ENCODE results near the gene LMX1B.

Gene LMX1B

GRCh38 chr9:126697330-126697729 lies 83.6 kb downstream of the LMX1B start:
- DNase-seq, result no peak
- Histone ChIP-seq H3K36me3 (peaks cover 0 to 31% (median 0%) of the 10 kb centered on the region in 3 donors), H3K27ac (no peak overlapping the region), H3K4me1 (no peaks in the 10 kb centered on the region), H3K9me3 (no peaks in the 10 kb centered on the region), H3K4me3 (no peak overlapping the region), H3K27me3 (peaks cover 0 to 50% of the 10 kb centered on the region in 2 donors)
- intact Hi-C loops (cut with DNase I; ENCODE audit: low total_unique reads), result no loop called here
- no peak for TF ChIP-seq CTCF (IDR thresholded peaks at IDR 0.05)

- no peak for TF ChIP-seq CTCF (IDR thresholded peaks at IDR 0.05)
- peaks cover 0 to 28% (median 0%) of the 10 kb centered on the region in 3 donors for H3K36me3 ChIP-seq
- no peak overlapping the region for H3K27ac ChIP-seq
- H3K9me3 ChIP-seq, result no peaks in the 10 kb centered on the region
- no peak overlapping the region for H3K4me3 ChIP-seq
- peaks cover 0 to 59% of the 10 kb centered on the region in 2 donors for H3K27me3 ChIP-seq
- no peak for DNase-seq
- peaks cover 0 to 3% (median 0%) of the 10 kb centered on the region in 4 donors for H3K4me1 ChIP-seq
- intact Hi-C loops (cut with DNase I; ENCODE audit: low total_unique reads), result no loop called here
These were observed 84.5 kb downstream of the LMX1B start for GRCh38 chr9:126698251-126698650.

- no peak for TF ChIP-seq CTCF (IDR thresholded peaks at IDR 0.05)
- no peak overlapping the region for H3K27ac ChIP-seq
- no peak overlapping the region for H3K4me3 ChIP-seq
- DNase-seq, result no peak
- intact Hi-C loops (cut with DNase I; ENCODE audit: low total_unique reads), result no loop called here
- peaks cover 0 to 3% (median 0%) of the 10 kb centered on the region in 4 donors for H3K4me1 ChIP-seq
- peaks cover 0 to 64% of the 10 kb centered on the region in 2 donors for H3K27me3 ChIP-seq
- no peaks in the 10 kb centered on the region for H3K9me3 ChIP-seq
- peaks cover 0 to 23% (median 0%) of the 10 kb centered on the region in 3 donors for H3K36me3 ChIP-seq
These were observed 85.0 kb downstream of the LMX1B start for GRCh38 chr9:126698756-126699155.

- H3K36me3 ChIP-seq, result peaks cover 0 to 23% (median 0%) of the 10 kb centered on the region in 3 donors
- peaks cover 0 to 5% (median 0%) of the 10 kb centered on the region in 4 donors for H3K4me1 ChIP-seq
- no peak overlapping the region for H3K27ac ChIP-seq
- intact Hi-C loops (cut with DNase I; ENCODE audit: low total_unique reads), result no loop called here
- no peaks in the 10 kb centered on the region for H3K9me3 ChIP-seq
- H3K4me3 ChIP-seq, result no peak overlapping the region
- peaks cover 0 to 71% of the 10 kb centered on the region in 2 donors for H3K27me3 ChIP-seq
- no peak for TF ChIP-seq CTCF (IDR thresholded peaks at IDR 0.05)
- DNase-seq, result no peak
These were observed 85.7 kb downstream of the LMX1B start for GRCh38 chr9:126699401-126699881.

GRCh38 chr9:126700296-126700695 lies 86.6 kb downstream of the LMX1B start:
- Histone ChIP-seq H3K36me3 (peaks cover 0 to 22% (median 0%) of the 10 kb centered on the region in 3 donors), H3K9me3 (no peaks in the 10 kb centered on the region), H3K27me3 (peaks cover 0 to 67% of the 10 kb centered on the region in 2 donors), H3K4me1 (peaks cover 0 to 13% (median 6%) of the 10 kb centered on the region in 4 donors), H3K4me3 (no peak overlapping the region), H3K27ac (no peak overlapping the region)
- intact Hi-C loops (cut with DNase I; ENCODE audit: low total_unique reads), result no loop called here
- TF ChIP-seq CTCF (IDR thresholded peaks at IDR 0.05), result no peak
- no peak for DNase-seq
